ENCODE data around the gene ABCD2.

The ABCD2 gene

GRCh38 chr12:39502726-39503125 is 116.9 kb downstream of the ABCD2 start:
- no peaks in the 10 kb centered on the region for H3K4me1 ChIP-seq (ENCODE audit: control insufficient read depth in 1 of 2, insufficient read depth in 1 of 2, low read depth in 1 of 2, low read length in 1 of 2)
- H3K27me3 ChIP-seq = no peaks in the 10 kb centered on the region
- no peaks in the 10 kb centered on the region for H3K9me3 ChIP-seq
- no peaks in the 10 kb centered on the region for H3K36me3 ChIP-seq
- no peak for TF ChIP-seq CTCF (IDR thresholded peaks at IDR 0.05)
- no peak overlapping the region for H3K4me3 ChIP-seq (ENCODE audit: low read depth in 1 of 2, low read length in 1 of 2)
- H3K27ac ChIP-seq = no peak overlapping the region

All from neutrophil (primary cell).